LHCN-M2 (cell line): ENCODE results near the gene PRKD1. TPM values are rescaled to one million over a fixed set of nuclear protein-coding genes. Genes with fewer than 3 reads are reported as not detected.

ENCODE experiments used
- DNase-seq: peaks from one replicate; pipeline ENCODE4 v3.0.0-alpha.2; 2012; ENCODE audit warnings: low read depth
- total RNA-seq: library from RNA; depleted of rRNA; stranded (reverse); fragments of >200 nt; gene quantifications from 2 replicates; pipeline ENCODE4 v1.2.3, GENCODE V29; 2014

PRKD1 gene
- total RNA-seq, 1 experiment from 2014 or later: 23.1 TPM

GRCh38 chr14:29838752-29839151 lies 88.9 kb downstream of the PRKD1 start:
- no peak for DNase-seq

- no peak for DNase-seq
These were observed 91.3 kb downstream of the PRKD1 start for GRCh38 chr14:29836395-29836794.

GRCh38 chr14:29832042-29832441 lies 95.6 kb downstream of the PRKD1 start:
- DNase-seq: no peak

GRCh38 chr14:29829851-29830250 lies 97.8 kb downstream of the PRKD1 start:
- DNase-seq: no peak

- DNase-seq: no peak
These were observed 103.8 kb downstream of the PRKD1 start for GRCh38 chr14:29823816-29824215.

- DNase-seq: no peak
These were observed 105.3 kb downstream of the PRKD1 start for GRCh38 chr14:29822430-29822709.

GRCh38 chr14:29821661-29822429 lies 105.8 kb downstream of the PRKD1 start:
- DNase-seq: no peak

GRCh38 chr14:29821242-29821641 lies 106.4 kb downstream of the PRKD1 start:
- DNase-seq: no peak

GRCh38 chr14:29820785-29821184 lies 106.9 kb downstream of the PRKD1 start:
- DNase-seq: no peak

GRCh38 chr14:29817767-29818405 lies 109.8 kb downstream of the PRKD1 start:
- DNase-seq: no peak

GRCh38 chr14:29815016-29815674 lies 112.5 kb downstream of the PRKD1 start:
- DNase-seq: no peak

GRCh38 chr14:29814156-29815015 lies 113.3 kb downstream of the PRKD1 start:
- no peak for DNase-seq

GRCh38 chr14:29810682-29811081 lies 117.0 kb downstream of the PRKD1 start:
- DNase-seq: peak; percentile 7

GRCh38 chr14:29810064-29810463 lies 117.6 kb downstream of the PRKD1 start:
- no peak for DNase-seq

GRCh38 chr14:29806124-29806517 lies 121.5 kb downstream of the PRKD1 start:
- DNase-seq: no peak

- peak; percentile 88 for DNase-seq
These were observed 122.1 kb downstream of the PRKD1 start for GRCh38 chr14:29805415-29806123.

GRCh38 chr14:29804481-29805266 lies 123.0 kb downstream of the PRKD1 start:
- DNase-seq: no peak

- no peak for DNase-seq
These were observed 124.6 kb downstream of the PRKD1 start for GRCh38 chr14:29803045-29803444.

GRCh38 chr14:29802211-29802610 lies 125.4 kb downstream of the PRKD1 start:
- DNase-seq: no peak

- peak; percentile 8 for DNase-seq
These were observed 126.7 kb downstream of the PRKD1 start for GRCh38 chr14:29800961-29801360.
